HG03066 (cell line): Measurements from ENCODE around the gene BFSP1.

Source experiments
- ATAC-seq: cut with Tn5 transposase; IDR thresholded peaks from one replicate; pipeline ENCODE4 v1.9.1; 2021; ENCODE audit warnings: low read depth; ENCODE audit not compliant: unreplicated experiment

Gene BFSP1

DNA sequence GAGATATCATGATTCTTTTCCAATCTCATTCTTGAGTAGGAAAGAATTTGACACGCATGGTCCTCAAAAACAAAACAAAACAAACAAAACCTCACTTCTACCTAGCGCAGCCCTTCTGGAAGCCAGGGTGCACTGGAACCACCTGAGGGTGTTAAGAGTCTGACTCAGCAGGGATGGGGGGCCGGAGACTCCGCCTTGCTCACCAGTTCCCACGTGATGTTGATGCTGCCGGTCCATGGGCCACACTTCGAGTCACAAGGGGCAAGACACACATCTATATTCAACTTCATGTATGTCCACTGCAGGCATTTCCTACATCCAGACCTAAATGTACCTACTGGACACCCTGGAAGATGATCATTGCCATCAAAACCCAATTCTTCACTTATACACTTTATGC, 30.4 kb downstream of the BFSP1 start:
- no peak for ATAC-seq

DNA sequence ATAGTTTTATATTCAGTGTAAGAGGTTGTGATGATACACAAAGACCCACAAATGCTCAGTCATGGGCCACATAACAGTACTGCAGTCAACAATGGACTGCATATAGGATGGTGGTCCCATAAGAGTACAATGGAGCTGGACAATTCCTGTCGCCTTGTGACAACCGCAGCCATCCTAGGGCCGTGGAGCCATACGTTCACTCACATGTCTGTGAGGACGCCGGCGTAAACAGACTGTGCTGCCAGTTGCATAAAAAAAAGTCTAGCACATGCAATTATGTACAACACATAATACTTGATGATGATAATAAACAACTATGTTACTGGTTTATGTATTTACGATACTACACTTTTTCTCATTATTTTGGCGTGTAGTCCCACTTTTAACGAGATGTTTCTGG, 30.9 kb downstream of the BFSP1 start:
- no peak for ATAC-seq

DNA sequence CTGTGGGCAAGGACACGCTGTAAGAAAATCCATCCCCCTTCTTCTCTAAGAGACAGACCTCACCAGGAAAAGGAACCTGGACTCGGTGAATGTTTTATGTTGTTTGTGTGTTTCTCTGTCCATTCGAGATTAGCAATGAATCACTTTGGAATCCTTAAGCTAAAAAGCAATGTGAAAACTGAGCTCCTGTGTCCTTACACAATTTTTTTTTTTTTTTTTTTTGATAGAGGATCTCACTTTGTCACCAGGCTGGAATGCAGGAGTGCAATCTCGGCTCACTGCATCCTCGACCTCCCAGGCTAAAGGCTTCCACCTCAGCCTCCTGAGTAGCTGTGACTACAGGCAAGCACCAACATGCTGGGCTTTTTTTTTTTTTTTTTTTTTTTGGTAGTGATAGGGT, 32.1 kb downstream of the BFSP1 start:
- ATAC-seq, result no peak

DNA sequence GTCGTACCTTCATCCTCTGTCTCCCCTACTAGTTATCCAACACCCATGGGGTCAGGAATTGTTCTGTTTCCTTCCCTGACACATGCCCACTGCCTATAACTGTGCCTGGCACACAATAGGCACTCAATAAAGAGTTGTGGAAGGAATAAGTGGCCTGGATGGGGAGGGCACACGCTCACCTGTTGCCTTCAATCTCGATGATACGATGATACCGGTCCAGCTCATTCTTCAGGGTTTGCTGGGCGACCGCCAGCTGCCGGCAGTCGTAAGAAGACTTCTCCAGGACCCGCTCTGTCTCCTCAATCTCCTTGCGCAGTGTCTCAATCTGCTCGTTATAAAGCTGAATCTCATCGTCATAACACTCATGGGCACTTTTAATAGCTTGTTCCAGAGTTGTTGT, 32.5 kb downstream of the BFSP1 start:
- no peak for ATAC-seq

DNA sequence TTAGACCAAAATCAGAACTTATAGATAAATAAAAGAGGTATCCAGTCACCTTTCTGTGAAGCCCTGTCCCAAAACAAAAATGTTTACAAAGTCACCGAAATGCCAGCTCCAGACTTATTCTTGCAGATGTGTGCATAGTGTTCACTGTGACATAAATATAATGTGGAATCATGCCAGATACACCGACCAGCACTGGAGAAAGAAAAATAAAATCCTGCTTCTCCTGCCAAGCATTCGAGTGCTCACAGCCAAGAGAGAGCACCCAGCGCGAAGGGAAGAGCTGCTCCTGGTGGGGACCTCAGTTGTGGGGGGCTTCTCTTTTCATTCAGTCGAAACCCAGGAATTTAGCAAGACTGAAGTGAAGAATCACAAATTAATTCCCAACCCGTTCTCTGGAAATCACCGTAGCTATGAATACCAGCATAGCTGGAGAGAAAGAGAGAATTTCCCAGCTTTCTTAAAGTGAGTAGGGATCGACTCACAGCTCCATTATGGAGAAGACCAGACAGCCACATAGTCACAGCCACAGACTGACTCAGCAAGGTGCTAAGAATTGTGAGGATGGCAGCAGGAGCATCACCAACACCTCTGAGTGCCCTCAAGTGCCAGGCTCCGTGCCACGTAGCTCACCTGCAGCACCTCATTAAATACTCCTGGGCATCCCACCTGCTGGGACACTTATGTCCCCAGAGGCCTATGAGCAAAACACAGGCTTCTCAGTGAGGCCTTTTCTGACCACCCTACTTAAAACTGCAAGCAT, 33.2 kb downstream of the BFSP1 start:
- no peak for ATAC-seq

DNA sequence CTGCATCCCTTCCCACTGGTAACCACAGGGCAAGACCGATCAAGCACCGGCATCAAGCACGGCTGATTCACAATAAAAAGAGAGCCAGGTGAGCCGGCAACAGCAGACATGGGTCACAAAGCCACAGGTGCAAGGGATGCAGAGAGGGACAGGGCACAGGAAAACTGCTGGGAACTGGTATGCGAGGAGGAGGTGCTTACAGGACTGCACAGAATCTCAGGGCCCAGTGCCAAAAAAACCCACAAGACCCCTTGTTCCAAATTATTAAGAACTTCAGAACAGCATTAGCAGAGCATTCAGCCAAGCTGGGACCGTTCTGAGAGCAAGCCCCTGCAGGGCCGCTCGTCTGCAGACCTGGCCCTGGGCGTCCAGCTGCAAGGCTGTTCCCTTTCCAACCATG, 35.4 kb downstream of the BFSP1 start:
- ATAC-seq, result no peak

DNA sequence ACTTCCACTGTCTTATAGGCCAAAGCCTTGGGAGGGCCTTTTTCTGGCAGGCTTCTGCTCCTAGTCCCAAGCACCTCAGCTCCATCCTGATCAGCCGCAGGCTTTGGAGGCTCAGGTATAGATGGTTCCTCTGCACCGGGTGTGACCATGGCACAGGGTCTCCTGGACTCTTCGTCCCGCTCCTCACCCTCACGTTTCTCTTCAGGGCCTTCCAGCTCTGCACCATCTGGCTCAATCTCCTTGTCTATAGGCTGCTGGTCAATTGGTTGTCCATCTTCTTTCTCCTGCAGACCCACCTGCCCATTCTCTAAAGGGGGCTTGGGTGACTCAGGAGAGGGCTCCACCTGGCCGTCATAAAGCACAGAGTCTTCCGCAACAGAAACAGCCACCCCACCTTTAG, 37.0 kb downstream of the BFSP1 start:
- no peak for ATAC-seq

DNA sequence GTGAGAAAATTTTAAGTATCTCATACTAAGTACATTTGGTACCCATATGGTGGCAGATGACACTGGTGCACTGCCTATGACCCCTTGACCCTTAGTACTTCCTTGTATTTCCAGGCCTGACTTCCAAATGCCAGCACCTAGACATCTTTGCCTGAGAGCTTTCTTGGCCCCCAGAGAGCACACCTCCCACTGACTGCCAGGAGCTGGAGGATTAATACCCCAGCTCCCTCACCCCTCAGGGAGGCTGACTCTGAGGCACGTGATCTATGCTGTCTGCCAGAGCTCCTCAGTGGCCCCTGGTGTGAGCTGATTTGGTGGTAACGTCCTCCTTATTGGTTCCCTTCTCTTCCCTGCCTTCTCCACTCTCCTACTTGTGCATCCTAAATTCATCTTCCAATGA, 38.0 kb downstream of the BFSP1 start:
- no peak for ATAC-seq

DNA sequence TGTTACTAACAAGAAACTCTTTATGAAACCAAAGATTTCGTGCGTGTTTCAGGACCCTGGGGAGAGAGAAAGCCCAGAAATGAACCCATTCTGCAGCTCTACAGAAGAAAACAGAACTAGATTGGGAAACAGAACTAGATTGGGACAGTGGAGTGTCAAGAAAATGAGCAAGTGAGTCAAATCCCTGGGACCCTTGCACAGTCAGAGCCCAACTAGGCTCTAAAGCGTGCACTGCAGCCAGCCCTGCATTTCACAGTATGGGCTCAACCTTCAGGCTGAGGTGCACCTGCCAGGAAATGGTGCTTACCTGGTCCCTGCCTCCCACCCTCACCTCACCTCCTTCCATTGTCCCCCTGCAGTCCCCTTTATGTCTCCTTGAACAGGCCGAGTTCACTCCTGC, 39.7 kb downstream of the BFSP1 start:
- ATAC-seq, result no peak

DNA sequence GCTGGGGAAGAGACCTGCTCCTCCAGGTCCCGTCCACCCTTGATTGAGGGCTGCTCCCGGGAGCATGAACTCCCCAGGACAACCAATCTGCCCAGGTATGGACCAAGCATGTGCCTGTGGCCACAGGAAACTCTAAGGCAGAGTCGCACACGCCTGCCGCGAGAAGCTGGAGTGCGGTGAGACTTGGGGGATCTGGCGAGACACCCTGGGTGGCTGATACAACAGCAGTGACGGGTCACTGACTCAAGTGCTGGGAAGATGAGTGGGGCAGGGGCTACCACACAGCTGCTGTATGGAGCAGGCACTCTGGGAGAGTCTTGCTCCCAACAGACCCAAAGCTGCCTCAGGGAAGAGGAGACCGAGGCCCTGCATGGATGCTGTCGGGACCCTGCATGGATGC, 40.1 kb downstream of the BFSP1 start:
- ATAC-seq, result no peak

DNA sequence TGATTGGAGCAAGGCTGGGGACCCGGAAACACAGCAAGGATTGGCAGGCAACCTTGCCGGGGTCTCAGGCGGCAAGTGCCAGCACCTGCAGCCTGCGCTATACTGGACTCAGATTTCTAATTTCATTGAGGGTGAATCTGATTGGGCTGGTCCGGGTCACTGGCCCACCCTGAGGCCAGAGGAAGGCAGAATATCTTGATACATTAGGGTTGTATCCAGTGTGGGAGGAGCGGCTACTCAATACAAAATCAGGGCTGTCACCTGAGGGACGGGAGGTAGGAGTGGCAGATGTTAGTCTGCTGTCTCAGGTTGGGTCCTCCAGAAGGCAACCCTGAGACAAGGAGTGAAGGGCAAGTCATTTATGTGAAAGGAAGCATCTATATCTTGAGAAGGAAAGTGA, 40.7 kb downstream of the BFSP1 start:
- no peak for ATAC-seq

DNA sequence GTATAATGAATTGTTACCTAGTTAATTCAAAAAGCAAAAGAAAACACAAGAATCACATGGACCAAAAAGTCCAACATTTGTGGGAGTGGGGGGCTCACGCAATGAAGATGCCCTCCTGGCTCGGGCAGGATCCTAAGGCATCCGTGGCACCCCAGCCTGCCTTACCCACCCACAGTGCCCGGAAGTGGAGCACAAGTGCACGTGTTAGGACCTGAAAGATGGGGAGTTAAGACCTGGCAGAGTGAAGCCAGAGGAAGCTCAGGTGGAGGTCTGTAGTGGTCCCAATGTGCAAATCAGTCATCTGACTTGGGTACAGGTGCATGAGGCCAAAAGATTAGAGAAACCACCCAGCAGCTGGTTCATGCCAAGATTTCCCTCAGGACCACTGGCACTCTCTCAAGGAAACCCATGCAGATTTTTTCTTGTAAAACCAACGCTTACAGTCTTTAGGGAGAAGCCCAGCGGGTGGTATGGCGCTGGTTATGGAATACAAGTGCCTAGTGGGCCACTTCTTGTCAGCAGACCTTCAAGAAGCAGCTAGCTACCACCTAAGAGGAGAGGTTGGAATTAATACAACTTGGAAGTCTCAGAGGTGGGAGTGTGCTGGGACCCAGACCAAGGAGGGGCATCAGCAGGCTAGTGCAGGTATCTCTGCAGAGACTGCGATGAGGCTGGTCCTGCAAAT, 42.1 kb downstream of the BFSP1 start:
- ATAC-seq, result no peak

DNA sequence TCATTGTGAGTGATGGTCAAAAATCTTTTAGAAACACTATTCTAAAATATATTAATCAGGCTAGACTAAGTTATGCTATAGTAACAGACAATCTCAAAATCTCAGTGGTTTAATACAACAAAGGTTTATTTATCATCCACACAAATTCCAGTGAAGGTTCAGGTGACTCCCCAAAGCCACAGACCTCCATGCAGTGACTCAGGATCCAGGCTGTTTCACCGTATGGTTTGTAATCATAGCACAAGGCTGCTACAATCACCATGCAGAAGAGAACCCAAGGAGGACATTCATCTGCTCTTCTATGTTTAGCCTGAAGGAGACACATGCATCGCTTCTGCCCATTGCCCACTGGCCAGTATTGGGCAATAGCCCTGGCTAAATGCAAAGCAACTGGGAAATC, 46.2 kb downstream of the BFSP1 start:
- no peak for ATAC-seq

DNA sequence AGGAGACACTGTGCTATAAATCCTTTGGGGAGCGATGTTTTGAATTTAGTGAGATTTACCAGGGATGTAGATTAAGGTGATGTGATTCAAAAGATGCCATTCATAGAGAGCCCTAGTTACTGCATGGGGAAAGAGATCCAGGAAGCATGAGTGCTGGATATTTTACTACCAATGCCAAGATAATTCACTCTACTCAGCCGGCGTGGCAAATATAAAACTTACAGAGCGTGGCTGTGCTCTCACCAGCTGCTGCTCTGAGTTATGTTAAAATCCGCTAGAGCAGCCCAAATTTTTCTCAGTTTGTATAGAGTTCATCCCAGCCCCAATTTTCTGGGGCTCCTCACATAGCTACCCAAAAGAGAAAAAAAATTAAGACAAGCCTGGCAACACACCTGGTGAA, 48.6 kb downstream of the BFSP1 start:
- no peak for ATAC-seq

DNA sequence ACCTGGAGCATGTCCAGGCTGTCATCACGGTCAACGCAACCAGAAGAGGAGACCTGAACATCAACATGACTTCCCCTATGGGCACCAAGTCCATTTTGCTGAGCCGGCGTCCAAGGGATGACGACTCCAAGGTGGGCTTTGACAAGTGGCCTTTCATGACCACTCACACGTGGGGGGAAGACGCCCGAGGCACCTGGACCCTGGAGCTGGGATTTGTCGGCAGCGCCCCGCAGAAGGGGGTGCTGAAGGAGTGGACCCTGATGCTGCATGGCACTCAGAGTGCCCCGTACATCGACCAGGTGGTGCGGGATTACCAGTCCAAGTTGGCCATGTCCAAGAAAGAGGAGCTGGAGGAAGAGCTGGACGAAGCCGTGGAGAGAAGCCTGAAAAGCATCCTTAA, 49.5 kb downstream of the BFSP1 start:
- no peak for ATAC-seq

DNA sequence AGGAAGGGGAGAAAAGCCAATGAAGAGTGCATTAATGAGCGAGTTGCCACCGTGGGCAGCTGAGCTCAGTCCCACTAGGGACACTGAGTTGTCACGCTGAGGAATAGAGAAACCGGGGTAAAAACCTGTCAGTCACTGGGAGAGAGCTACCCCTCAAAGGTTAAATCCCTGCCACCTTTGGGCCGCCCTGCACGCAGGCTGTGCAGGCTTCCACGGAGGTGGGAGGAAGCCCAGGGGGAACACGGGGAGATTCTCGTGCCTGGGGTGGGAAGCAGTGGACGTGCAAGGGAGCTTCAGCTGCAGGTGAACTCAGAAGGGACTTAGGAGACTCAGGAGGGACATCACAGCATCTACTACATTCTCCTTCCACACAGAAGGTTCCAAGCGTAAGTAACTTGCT, 50.5 kb downstream of the BFSP1 start:
- ATAC-seq, result no peak

DNA sequence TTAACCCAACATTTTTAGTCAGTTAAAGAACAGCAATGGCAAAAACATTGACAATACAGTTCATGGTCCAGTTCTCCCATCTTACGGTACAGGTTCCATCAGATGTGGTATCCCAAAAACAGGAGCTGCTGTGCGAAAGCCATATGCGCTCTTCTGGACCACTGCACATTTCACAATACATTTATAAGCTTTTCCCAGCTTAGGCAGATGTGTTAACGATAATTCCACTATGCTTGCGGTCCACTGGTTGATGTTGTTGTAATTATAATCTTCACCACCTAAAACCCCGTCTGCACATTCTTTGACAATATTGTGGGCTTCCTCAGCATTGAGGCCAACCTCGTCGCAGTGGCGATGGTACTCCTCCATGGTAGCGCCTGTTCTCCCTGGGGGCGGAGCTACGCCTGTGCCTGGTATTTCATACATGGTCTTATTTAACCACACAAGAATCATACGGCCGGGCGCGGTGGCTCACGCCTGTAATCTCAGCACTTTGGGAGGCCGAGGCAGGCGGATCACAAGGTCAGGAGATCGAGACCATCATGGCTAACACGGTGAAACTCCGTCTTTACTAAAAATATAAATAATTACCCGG, 52.0 kb downstream of the BFSP1 start:
- no peak for ATAC-seq

DNA sequence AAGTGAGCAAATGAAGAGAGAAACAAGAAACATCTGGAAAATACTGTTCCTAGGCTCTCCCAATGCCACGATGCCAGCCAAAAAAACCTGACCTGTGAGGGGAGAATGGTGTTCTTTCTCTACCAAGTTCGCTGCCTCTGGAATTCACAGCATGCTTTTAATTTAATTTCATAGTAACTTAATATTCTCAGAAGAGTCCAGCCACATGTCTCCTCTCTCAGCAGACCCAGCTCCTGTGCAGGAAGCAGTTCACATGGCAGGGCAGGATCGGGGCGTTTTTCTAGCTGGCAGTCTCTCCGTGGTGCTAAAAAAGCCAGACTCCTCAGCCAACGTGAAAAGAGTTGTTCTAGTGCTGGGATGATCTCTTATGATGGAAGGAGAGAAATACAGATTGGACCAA, 57.5 kb downstream of the BFSP1 start:
- no peak for ATAC-seq

DNA sequence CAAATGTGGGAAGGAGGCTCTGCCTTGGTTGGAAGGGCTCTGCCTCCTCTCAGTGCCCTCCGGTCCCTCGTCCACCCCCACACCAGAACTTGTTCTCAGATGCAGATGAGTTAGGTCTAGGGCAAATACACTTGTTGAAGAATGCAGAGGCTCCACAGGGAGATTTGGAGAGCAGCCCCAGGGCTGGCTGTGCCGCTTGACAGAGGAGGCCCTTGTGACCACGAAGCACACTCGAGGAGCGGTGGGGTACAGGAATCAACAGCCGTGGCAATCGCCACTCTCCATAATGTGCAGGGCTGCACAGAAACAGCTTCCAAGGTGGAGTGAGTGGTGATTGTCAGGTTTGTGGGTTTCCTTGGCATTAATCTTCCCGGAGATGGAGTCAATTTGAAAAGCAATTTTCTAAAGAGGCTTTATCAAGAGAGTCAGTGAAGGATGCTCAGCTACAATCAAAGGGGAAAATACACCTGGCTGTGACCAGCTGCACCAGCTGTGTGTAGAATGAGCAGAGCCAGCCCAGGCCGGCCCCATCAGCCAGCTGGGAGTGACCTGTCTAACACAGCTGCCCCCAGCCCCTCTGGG, 59.5 kb downstream of the BFSP1 start:
- no peak for ATAC-seq

DNA sequence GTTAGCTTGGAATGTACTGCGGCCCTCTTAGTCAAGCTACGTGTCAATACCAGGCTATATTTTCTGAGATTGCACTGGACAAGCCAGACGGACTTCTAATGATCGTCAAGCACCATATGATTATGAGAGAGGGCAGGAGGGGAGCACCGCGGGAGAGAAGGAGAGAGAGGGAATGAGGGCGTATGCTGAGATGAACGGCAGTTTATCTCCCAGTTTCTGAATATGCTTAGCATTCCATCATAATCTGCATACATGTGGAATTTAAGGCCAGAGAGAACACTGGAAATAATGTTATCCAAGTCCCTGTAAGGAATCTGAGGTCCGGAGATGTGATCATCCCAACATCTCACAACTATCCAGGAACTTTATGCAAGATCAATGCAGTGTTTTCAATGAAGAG, 60.2 kb downstream of the BFSP1 start:
- no peak for ATAC-seq

DNA sequence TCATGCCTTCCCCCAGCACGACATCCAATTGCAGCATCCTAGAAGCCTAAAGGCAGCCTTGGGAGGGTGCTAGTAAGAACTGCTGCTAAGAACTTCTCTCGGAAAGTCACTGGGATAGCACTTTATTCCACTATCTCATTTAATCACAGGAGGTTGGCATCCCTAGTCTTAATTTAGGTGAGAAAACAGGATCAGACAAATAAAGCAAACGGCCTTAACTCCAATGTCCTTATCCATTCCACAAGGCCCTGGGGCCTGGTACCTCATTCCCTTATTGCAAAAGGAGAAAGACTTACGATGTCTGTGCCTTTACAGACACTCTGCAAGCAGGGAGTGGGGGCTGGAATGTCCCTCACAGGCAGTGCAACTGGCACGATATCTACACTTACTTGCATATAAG, 60.7 kb downstream of the BFSP1 start:
- no peak for ATAC-seq
